ENCODE measurements around the gene PTPRG. TPM values are rescaled to one million over a fixed set of nuclear protein-coding genes. Genes with fewer than 3 reads are reported as not detected.
A peak's percentile ranks its signal among the peaks of the same experiment; 100 is the strongest.

The PTPRG gene
- total and polyA plus RNA-seq, 11 donors, result 8.0 to 48.5 (median 35.4) TPM

DNA sequence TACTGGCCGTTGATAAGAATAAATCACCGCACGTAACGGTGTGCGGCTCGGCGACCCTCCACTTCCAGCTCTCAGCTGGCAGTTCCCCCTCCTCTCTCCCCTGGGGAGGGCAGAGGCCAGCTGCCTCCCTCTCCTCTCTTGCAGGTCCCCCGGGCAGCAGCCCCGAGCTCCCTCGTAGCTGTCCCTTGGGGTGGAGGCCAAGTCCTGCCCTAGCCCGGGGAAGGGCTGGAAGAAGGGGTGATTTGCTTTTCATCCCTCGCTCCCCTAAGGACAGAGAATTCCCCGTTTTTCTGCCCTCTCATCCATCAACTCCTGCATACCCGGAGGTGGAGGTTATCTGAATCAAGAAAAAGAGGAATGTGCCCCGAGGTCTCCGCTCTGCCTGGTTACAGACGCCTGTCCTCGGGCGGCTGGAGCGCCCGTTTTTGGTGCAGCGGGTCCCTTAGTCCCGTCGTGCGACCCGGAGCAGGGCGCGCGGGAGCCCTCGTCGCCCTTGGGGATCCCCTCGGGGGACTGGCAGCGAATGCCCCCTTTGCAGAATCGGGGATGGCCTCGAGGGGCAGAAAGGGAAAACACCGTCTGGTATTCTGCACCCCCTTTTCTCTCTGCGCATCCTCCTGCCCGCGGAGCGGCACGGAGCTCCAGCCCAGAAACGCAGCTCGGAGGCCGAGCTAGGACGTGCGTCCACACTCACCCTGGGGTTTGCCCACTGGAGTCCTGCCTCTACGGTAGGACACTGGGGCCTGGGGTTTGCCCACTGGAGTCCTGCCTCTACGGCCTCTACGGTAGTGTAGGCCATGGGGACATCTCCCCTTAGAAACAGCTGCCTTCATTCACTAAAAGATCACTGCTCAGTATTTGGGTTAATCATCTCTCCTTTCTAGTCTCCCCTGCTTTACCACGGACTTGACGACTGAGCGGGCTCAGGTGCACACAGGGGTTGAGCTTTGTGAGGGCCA, 2.2 kb downstream of the PTPRG start:
- peaks cover 0 to 28% (median 0%) of the 10 kb centered on the region in 9 donors for H3K27me3 ChIP-seq
- no peak for TF ChIP-seq POLR2A (IDR thresholded peaks at IDR 0.05)
- TF ChIP-seq, protein P1, sequence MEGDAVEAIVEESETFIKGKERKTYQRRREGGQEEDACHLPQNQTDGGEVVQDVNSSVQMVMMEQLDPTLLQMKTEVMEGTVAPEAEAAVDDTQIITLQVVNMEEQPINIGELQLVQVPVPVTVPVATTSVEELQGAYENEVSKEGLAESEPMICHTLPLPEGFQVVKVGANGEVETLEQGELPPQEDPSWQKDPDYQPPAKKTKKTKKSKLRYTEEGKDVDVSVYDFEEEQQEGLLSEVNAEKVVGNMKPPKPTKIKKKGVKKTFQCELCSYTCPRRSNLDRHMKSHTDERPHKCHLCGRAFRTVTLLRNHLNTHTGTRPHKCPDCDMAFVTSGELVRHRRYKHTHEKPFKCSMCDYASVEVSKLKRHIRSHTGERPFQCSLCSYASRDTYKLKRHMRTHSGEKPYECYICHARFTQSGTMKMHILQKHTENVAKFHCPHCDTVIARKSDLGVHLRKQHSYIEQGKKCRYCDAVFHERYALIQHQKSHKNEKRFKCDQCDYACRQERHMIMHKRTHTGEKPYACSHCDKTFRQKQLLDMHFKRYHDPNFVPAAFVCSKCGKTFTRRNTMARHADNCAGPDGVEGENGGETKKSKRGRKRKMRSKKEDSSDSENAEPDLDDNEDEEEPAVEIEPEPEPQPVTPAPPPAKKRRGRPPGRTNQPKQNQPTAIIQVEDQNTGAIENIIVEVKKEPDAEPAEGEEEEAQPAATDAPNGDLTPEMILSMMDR (IDR thresholded peaks at IDR 0.05), result no peak
- peak overlapping the region; percentile 45 to 98 (median 96) for H3K27ac ChIP-seq
- intact Hi-C loops (cut with DNase I), result loop anchor here (1.0 to 10.0 kb wide), 19 partner anchors 121 to 625 kb away; no protein-coding TSS in a partner anchor
- H3K36me3 ChIP-seq, result no peaks in the 10 kb centered on the region
- DNase-seq, result peak in 4 of 5 donors; percentile 25 to 61 (median 36)
- H3K4me1 ChIP-seq, result peaks cover 0 to 50% (median 18%) of the 10 kb centered on the region in 12 donors
- WGBS, 4 donors, result 2 to 5% (median 4%) methylated on average over 38 to 52 of the region's 52 CpGs
- no peak for ATAC-seq
- peak overlapping the region; percentile 65 to 97 (median 88) for H3K4me3 ChIP-seq
- H3K9me3 ChIP-seq, result peaks cover 0 to 5% (median under 1%) of the 10 kb centered on the region in 12 donors

DNA sequence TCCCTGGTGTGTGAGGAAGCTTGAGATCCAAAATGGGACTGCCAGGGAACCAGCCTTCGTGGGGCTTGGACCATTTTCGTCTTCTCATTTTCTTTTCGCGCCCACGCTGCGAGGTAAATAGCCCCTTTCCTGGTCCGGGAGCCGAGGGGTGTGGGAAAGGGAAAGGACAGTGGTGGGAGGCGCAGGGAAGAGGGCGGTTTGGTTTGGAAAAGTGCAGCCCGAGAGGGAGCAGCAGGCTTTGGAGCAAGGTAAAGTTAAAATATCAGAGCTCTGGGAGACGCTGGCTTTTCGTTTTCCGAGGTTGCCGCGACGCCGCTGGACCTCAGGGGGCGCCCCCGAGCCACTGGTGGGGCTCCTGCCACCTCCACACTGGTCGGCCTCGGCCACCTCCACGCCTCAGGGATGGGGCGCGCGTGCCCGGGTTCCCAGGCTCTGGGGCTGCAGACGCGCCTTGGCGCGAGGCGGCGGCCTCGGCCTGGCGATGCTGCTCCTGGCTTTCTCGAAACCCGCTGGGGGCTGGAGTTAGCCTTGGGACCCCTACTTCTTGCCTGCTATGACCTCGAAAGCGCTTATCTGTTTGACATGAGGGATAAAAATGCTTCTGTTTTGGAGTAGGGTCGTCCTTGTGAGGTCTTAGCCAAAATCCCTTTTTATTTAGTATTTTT, 3.2 kb downstream of the PTPRG start:
- intact Hi-C loops (cut with DNase I), result loop anchor here (1.0 to 10.0 kb wide), 19 partner anchors 120 to 624 kb away; no protein-coding TSS in a partner anchor
- WGBS, 4 donors, result 3 to 6% (median 5%) methylated on average over 23 to 40 of the region's 40 CpGs
- TF ChIP-seq, protein P1 (IDR thresholded peaks at IDR 0.05), result peak; percentile 52 to 97 (median 90)
- peak; percentile 2 to 47 for TF ChIP-seq POLR2A (IDR thresholded peaks at IDR 0.05)
- H3K4me3 ChIP-seq, result peak overlapping the region; percentile 65 to 97 (median 88)
- H3K4me1 ChIP-seq, result peaks cover 0 to 54% (median 18%) of the 10 kb centered on the region in 12 donors
- H3K27me3 ChIP-seq, result peaks cover 0 to 28% (median 0%) of the 10 kb centered on the region in 9 donors
- peak overlapping the region; percentile 36 to 98 (median 96) for H3K27ac ChIP-seq
- H3K9me3 ChIP-seq, result no peaks in the 10 kb centered on the region
- DNase-seq (peak; percentile 88 to 92 (median 90)), ATAC-seq (peak; percentile 65 to 72 (median 66))
- H3K36me3 ChIP-seq, result no peaks in the 10 kb centered on the region

DNA sequence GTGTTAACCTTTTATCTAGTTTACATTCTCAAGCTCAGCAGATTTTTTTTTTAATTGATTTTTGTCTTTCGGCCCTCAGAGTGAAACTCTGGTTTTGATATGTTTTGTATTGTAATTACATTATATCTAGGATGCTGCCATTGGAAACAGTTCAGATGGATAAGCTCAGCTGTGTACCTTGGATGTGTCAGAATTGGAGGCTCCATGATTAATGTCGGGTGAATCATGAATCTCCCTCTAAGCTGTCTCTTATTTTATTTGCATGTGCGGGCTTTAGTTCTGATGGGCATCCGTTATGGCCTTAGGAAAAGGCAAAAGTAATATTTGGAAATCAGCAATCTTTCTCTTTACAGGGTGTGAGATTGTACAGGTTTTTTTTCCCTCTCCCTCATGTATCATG, 4.2 kb downstream of the PTPRG start:
- 81 to 90% (median 86%) methylated on average over 4 of the region's 4 CpGs for WGBS, 4 donors
- Histone ChIP-seq H3K27me3 (peaks cover 0 to 21% (median 0%) of the 10 kb centered on the region in 9 donors), H3K27ac (peak overlapping the region in 1 of 12 donors; percentile 55), H3K36me3 (no peaks in the 10 kb centered on the region), H3K4me3 (no peak overlapping the region), H3K4me1 (peaks cover 0 to 55% (median 25%) of the 10 kb centered on the region in 12 donors), H3K9me3 (no peaks in the 10 kb centered on the region)
- DNase-seq (no peak), ATAC-seq (no peak)
- intact Hi-C loops (cut with DNase I), result loop anchor here in 8 of 10 donors (2.0 to 10.0 kb wide), 11 partner anchors 119 to 623 kb away; no protein-coding TSS in a partner anchor
- TF ChIP-seq POLR2A (IDR thresholded peaks at IDR 0.05), result no peak
- TF ChIP-seq, protein P1 (IDR thresholded peaks at IDR 0.05), result no peak
